Glutamatergic neuron (in vitro differentiated cells): ENCODE measurements around the gene GNB3. TPM values are rescaled to one million over a fixed set of nuclear protein-coding genes. Genes with fewer than 3 reads are reported as not detected.

Source experiments
- DNase-seq: peaks from one replicate; pipeline ENCODE4 v3.0.0; 2022
- H3K27ac Mint-ChIP-seq: one replicate; pipeline ENCODE4 v1.8.0; 2020; ENCODE audit warnings: mild to moderate bottlenecking, mixed read lengths, inconsistent platforms; ENCODE audit not compliant: unreplicated experiment
- H3K27me3 Mint-ChIP-seq: one replicate; pipeline ENCODE4 v1.8.0; 2020; ENCODE audit warnings: mild to moderate bottlenecking, moderate library complexity, mixed read lengths, inconsistent platforms; ENCODE audit not compliant: unreplicated experiment
- H3K36me3 Mint-ChIP-seq: one replicate; pipeline ENCODE4 v1.8.0; 2020; ENCODE audit warnings: mild to moderate bottlenecking, mixed read lengths, inconsistent platforms; ENCODE audit not compliant: unreplicated experiment
- H3K4me1 Mint-ChIP-seq: one replicate; pipeline ENCODE4 v1.8.0; 2020; ENCODE audit warnings: mild to moderate bottlenecking, low read depth, mixed read lengths, inconsistent platforms; ENCODE audit not compliant: unreplicated experiment
- H3K4me3 Mint-ChIP-seq: one replicate; pipeline ENCODE4 v1.8.0; 2020; ENCODE audit warnings: mild to moderate bottlenecking, mixed read lengths, inconsistent platforms; ENCODE audit not compliant: unreplicated experiment
- H3K9me3 Mint-ChIP-seq: one replicate; pipeline ENCODE4 v1.8.0; 2020; ENCODE audit warnings: mild to moderate bottlenecking, moderate library complexity, mixed read lengths, inconsistent platforms; ENCODE audit not compliant: unreplicated experiment
- total RNA-seq: library from RNA; stranded (reverse); fragmentation: NEBNext Ultra II Directional; extraction: Animal tissue kit (Norgen Biotek cat#: 25700); gene quantifications from one replicate; pipeline ENCODE4 v1.2.1, GENCODE V29; 2021; ENCODE audit not compliant: unreplicated experiment
- TF ChIP-seq, protein P1 (sequence below): fragments of 200-600 bp; sonication (generic); IDR thresholded peaks from one replicate; pipeline ENCODE4 v1.5.0; 2021; ENCODE audit not compliant: partially characterized antibody, unreplicated experiment

GNB3 gene
- total RNA-seq, 1 donor from 2014 or later, result 45.7 TPM

- Mint-ChIP-seq H3K36me3 (no peaks in the 10 kb centered on the region), H3K4me1 (peaks cover 13% of the 10 kb centered on the region), H3K27me3 (peaks cover 8% of the 10 kb centered on the region), H3K27ac (peak within 1 kb of the TSS; percentile 98), H3K4me3 (peak within 1 kb of the TSS; percentile 98), H3K9me3 (peaks cover 11% of the 10 kb centered on the region)
- peak; percentile 97 for DNase-seq
- TF ChIP-seq, protein P1, sequence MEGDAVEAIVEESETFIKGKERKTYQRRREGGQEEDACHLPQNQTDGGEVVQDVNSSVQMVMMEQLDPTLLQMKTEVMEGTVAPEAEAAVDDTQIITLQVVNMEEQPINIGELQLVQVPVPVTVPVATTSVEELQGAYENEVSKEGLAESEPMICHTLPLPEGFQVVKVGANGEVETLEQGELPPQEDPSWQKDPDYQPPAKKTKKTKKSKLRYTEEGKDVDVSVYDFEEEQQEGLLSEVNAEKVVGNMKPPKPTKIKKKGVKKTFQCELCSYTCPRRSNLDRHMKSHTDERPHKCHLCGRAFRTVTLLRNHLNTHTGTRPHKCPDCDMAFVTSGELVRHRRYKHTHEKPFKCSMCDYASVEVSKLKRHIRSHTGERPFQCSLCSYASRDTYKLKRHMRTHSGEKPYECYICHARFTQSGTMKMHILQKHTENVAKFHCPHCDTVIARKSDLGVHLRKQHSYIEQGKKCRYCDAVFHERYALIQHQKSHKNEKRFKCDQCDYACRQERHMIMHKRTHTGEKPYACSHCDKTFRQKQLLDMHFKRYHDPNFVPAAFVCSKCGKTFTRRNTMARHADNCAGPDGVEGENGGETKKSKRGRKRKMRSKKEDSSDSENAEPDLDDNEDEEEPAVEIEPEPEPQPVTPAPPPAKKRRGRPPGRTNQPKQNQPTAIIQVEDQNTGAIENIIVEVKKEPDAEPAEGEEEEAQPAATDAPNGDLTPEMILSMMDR, result no peak
Observed at GRCh38 chr12:6851921-6852650, 11.4 kb downstream of the GNB3 start, which contains the start of gene USP5. Gene USP5 (plus strand): TSS chr12:6852150. CDS start chr12:6852180, 30 bp downstream.

GRCh38 chr12:6852651-6853354 lies 12.1 kb downstream of the GNB3 start:
- Mint-ChIP-seq H3K36me3 (no peaks in the 10 kb centered on the region), H3K4me3 (peak overlapping the region; percentile 98), H3K27ac (peak overlapping the region; percentile 98), H3K27me3 (peaks cover 7% of the 10 kb centered on the region), H3K9me3 (peaks cover 13% of the 10 kb centered on the region), H3K4me1 (peaks cover 13% of the 10 kb centered on the region)
- TF ChIP-seq, protein P1, result no peak
- DNase-seq, result peak; percentile 72

DNA sequence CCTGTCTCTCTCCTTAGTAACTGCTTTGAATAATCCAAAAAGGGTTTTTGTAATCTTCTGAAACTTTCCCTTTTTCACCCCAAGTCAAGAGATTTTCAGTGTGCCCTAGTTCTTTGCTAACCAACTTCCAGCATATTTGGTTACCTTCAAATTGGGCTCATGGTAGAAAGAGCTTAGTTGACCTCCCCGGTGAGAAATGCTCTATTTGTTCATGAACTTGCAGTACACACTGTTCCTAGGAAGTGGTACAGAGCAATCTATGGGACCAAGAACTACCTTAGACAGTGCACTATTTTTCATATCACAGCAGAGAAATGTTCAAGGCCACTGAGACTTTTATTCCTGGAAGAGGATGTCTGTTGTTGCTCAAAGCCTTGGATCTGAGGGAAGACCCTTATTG lies 12.9 kb downstream of the GNB3 start:
- peak overlapping the region; percentile 98 for H3K27ac Mint-ChIP-seq
- no peak for DNase-seq
- H3K4me1 Mint-ChIP-seq, result peaks cover 13% of the 10 kb centered on the region
- H3K9me3 Mint-ChIP-seq, result peaks cover 13% of the 10 kb centered on the region
- peaks cover 7% of the 10 kb centered on the region for H3K27me3 Mint-ChIP-seq
- H3K36me3 Mint-ChIP-seq, result no peaks in the 10 kb centered on the region
- peak overlapping the region; percentile 98 for H3K4me3 Mint-ChIP-seq
- TF ChIP-seq, protein P1, result no peak

GRCh38 chr12:6854036-6854435 lies 13.3 kb downstream of the GNB3 start:
- Mint-ChIP-seq H3K36me3 (no peaks in the 10 kb centered on the region), H3K27me3 (peaks cover 7% of the 10 kb centered on the region), H3K27ac (peak overlapping the region; percentile 98), H3K9me3 (peaks cover 13% of the 10 kb centered on the region), H3K4me1 (peaks cover 13% of the 10 kb centered on the region), H3K4me3 (peak overlapping the region; percentile 98)
- DNase-seq, result no peak
- TF ChIP-seq, protein P1, result no peak

DNA sequence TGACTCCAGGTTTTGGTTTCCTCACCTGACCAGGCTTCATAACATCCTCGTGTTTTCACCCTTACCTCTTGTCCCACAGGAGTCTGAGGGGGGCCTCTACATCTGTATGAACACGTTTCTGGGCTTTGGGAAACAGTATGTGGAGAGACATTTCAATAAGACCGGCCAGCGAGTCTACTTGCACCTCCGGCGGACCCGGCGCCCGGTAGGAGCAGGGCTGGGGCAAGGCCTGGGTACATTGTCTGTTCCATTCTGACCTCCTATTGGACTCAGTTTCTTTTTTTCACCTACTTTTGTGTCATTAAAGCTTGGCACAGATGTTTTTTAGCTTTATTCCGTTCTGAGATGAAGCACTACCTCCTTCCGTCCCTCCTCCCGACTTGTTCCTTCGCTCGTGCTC lies 14.6 kb downstream of the GNB3 start:
- TF ChIP-seq, protein P1, result no peak
- peaks cover 13% of the 10 kb centered on the region for H3K9me3 Mint-ChIP-seq
- H3K4me1 Mint-ChIP-seq, result peaks cover 13% of the 10 kb centered on the region
- H3K27ac Mint-ChIP-seq, result no peak overlapping the region
- no peak overlapping the region for H3K4me3 Mint-ChIP-seq
- no peak for DNase-seq
- peaks cover 10% of the 10 kb centered on the region for H3K27me3 Mint-ChIP-seq
- no peaks in the 10 kb centered on the region for H3K36me3 Mint-ChIP-seq
